HepG2 (cell line): ENCODE results near the gene PCNA.

Source experiments
- ARHGAP35 ChIP-seq: sonication (generic); formaldehyde crosslinking; IDR thresholded peaks from 2 replicates; pipeline ENCODE4 v1.9.0; 2022; ENCODE audit warnings: mild to moderate bottlenecking, inconsistent platforms, moderate library complexity, missing genetic modification reagents, borderline replicate concordance
- CEBPZ ChIP-seq: IDR thresholded peaks from 2 replicates; pipeline ENCODE4 v1.6.1; 2012; ENCODE audit warnings: low read length, improper control_type of control experiment
- POLR2AphosphoS5 ChIP-seq: IDR thresholded peaks from 2 replicates; pipeline ENCODE4 v1.6.1; 2012; ENCODE audit warnings: low read depth, low read length
- TAF1 ChIP-seq: sonication (generic); formaldehyde crosslinking; IDR thresholded peaks from 2 replicates; pipeline ENCODE4 v1.4.0; 2020; ENCODE audit warnings: missing genetic modification reagents
- ZNF354B ChIP-seq: sonication (generic); formaldehyde crosslinking; IDR thresholded peaks from 2 replicates; pipeline ENCODE4 v1.8.0; 2022; ENCODE audit warnings: mild to moderate bottlenecking, missing genetic modification reagents
- TF ChIP-seq, protein P1 (sequence below): sonication (generic); formaldehyde crosslinking; IDR thresholded peaks from 2 replicates; pipeline ENCODE4 v1.5.0; 2020; ENCODE audit warnings: mild to moderate bottlenecking, missing genetic modification reagents, moderate library complexity

- no peak for TF ChIP-seq TAF1 (CRISPR knock-in tag)
- TF ChIP-seq ZNF354B: no peak
- no peak for TF ChIP-seq CEBPZ
- no peak for TF ChIP-seq ARHGAP35 (CRISPR knock-in tag)
- TF ChIP-seq POLR2AphosphoS5: no peak
- TF ChIP-seq, protein P1, sequence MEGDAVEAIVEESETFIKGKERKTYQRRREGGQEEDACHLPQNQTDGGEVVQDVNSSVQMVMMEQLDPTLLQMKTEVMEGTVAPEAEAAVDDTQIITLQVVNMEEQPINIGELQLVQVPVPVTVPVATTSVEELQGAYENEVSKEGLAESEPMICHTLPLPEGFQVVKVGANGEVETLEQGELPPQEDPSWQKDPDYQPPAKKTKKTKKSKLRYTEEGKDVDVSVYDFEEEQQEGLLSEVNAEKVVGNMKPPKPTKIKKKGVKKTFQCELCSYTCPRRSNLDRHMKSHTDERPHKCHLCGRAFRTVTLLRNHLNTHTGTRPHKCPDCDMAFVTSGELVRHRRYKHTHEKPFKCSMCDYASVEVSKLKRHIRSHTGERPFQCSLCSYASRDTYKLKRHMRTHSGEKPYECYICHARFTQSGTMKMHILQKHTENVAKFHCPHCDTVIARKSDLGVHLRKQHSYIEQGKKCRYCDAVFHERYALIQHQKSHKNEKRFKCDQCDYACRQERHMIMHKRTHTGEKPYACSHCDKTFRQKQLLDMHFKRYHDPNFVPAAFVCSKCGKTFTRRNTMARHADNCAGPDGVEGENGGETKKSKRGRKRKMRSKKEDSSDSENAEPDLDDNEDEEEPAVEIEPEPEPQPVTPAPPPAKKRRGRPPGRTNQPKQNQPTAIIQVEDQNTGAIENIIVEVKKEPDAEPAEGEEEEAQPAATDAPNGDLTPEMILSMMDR (CRISPR knock-in tag): no peak
Measured at GRCh38 chr20:5104479-5104878, 15.3 kb downstream of the PCNA start.
